ENCODE results near the gene CACNA1B.

Gene CACNA1B

GRCh38 chr9:138020120-138020794 is 142.7 kb downstream of the CACNA1B start:
- no peak for TF ChIP-seq SUZ12 (IDR thresholded peaks at IDR 0.05; ENCODE audit: extremely low read depth, insufficient read depth, insufficient read length)
- TF ChIP-seq ZNF274 (IDR thresholded peaks at IDR 0.05; ENCODE audit: low read depth, low read length) = no peak
- TF ChIP-seq YY1 (IDR thresholded peaks at IDR 0.05; ENCODE audit: insufficient read depth, insufficient read length) = no peak
- no peak for DNase-seq (ENCODE audit: low read depth, low spot score)
- Histone ChIP-seq H3K27me3 (ENCODE audit: insufficient read depth, insufficient read length) (no peaks in the 10 kb centered on the region), H3K4me3 (ENCODE audit: insufficient read length, low read depth) (no peak overlapping the region), H3K9ac (ENCODE audit: insufficient read length, low read depth) (no peak overlapping the region), H3K9me3 (ENCODE audit: insufficient read depth, low read length) (no peaks in the 10 kb centered on the region), H3K4me1 (ENCODE audit: insufficient read depth, insufficient read length) (peaks cover 13% of the 10 kb centered on the region), H3K36me3 (ENCODE audit: insufficient read depth, insufficient read length, low read length) (peaks cover 19% of the 10 kb centered on the region)

GRCh38 chr9:138020795-138021182 is 143.2 kb downstream of the CACNA1B start:
- TF ChIP-seq ZNF274 (IDR thresholded peaks at IDR 0.05; ENCODE audit: low read depth, low read length) (no peak), YY1 (IDR thresholded peaks at IDR 0.05; ENCODE audit: insufficient read depth, insufficient read length) (no peak), SUZ12 (IDR thresholded peaks at IDR 0.05; ENCODE audit: extremely low read depth, insufficient read depth, insufficient read length) (no peak)
- DNase-seq (ENCODE audit: low read depth, low spot score) = no peak
- H3K36me3 ChIP-seq (ENCODE audit: insufficient read depth, insufficient read length, low read length) = peaks cover 19% of the 10 kb centered on the region

GRCh38 chr9:138021251-138022056 is 143.9 kb downstream of the CACNA1B start:
- peaks cover 9% of the 10 kb centered on the region for H3K4me1 ChIP-seq (ENCODE audit: insufficient read depth, insufficient read length)
- no peaks in the 10 kb centered on the region for H3K27me3 ChIP-seq (ENCODE audit: insufficient read depth, insufficient read length)
- no peaks in the 10 kb centered on the region for H3K9me3 ChIP-seq (ENCODE audit: insufficient read depth, low read length)
- no peak overlapping the region for H3K4me3 ChIP-seq (ENCODE audit: insufficient read length, low read depth)
- no peak for TF ChIP-seq SUZ12 (IDR thresholded peaks at IDR 0.05; ENCODE audit: extremely low read depth, insufficient read depth, insufficient read length)
- TF ChIP-seq ZNF274 (IDR thresholded peaks at IDR 0.05; ENCODE audit: low read depth, low read length) = no peak
- no peak for TF ChIP-seq YY1 (IDR thresholded peaks at IDR 0.05; ENCODE audit: insufficient read depth, insufficient read length)
- no peak overlapping the region for H3K9ac ChIP-seq (ENCODE audit: insufficient read length, low read depth)
- DNase-seq (ENCODE audit: low read depth, low spot score) = no peak
- peaks cover 20% of the 10 kb centered on the region for H3K36me3 ChIP-seq (ENCODE audit: insufficient read depth, insufficient read length, low read length)

More at GRCh38 chr9:138020795-138021182, 143.2 kb downstream of the CACNA1B start:
- Histone ChIP-seq H3K27me3 (ENCODE audit: insufficient read depth, insufficient read length) (no peaks in the 10 kb centered on the region), H3K9ac (ENCODE audit: insufficient read length, low read depth) (no peak overlapping the region), H3K4me1 (ENCODE audit: insufficient read depth, insufficient read length) (peaks cover 10% of the 10 kb centered on the region), H3K4me3 (ENCODE audit: insufficient read length, low read depth) (no peak overlapping the region), H3K9me3 (ENCODE audit: insufficient read depth, low read length) (no peaks in the 10 kb centered on the region)

GRCh38 chr9:138022121-138022741 is 144.6 kb downstream of the CACNA1B start:
- peak; percentile 18 for DNase-seq (ENCODE audit: low read depth, low spot score)
- H3K36me3 ChIP-seq (ENCODE audit: insufficient read depth, insufficient read length, low read length) = peaks cover 18% of the 10 kb centered on the region
- no peak overlapping the region for H3K4me3 ChIP-seq (ENCODE audit: insufficient read length, low read depth)
- no peak for TF ChIP-seq SUZ12 (IDR thresholded peaks at IDR 0.05; ENCODE audit: extremely low read depth, insufficient read depth, insufficient read length)
- TF ChIP-seq ZNF274 (IDR thresholded peaks at IDR 0.05; ENCODE audit: low read depth, low read length) = no peak
- no peak for TF ChIP-seq YY1 (IDR thresholded peaks at IDR 0.05; ENCODE audit: insufficient read depth, insufficient read length)
- no peaks in the 10 kb centered on the region for H3K27me3 ChIP-seq (ENCODE audit: insufficient read depth, insufficient read length)
- H3K4me1 ChIP-seq (ENCODE audit: insufficient read depth, insufficient read length) = peaks cover 9% of the 10 kb centered on the region
- no peak overlapping the region for H3K9ac ChIP-seq (ENCODE audit: insufficient read length, low read depth)
- no peaks in the 10 kb centered on the region for H3K9me3 ChIP-seq (ENCODE audit: insufficient read depth, low read length)

GRCh38 chr9:138022756-138023393 is 145.3 kb downstream of the CACNA1B start:
- Histone ChIP-seq H3K4me1 (ENCODE audit: insufficient read depth, insufficient read length) (peaks cover 9% of the 10 kb centered on the region), H3K9me3 (ENCODE audit: insufficient read depth, low read length) (no peaks in the 10 kb centered on the region), H3K36me3 (ENCODE audit: insufficient read depth, insufficient read length, low read length) (peaks cover 18% of the 10 kb centered on the region), H3K27me3 (ENCODE audit: insufficient read depth, insufficient read length) (no peaks in the 10 kb centered on the region), H3K4me3 (ENCODE audit: insufficient read length, low read depth) (no peak overlapping the region), H3K9ac (ENCODE audit: insufficient read length, low read depth) (no peak overlapping the region)
- DNase-seq (ENCODE audit: low read depth, low spot score) = no peak
- no peak for TF ChIP-seq SUZ12 (IDR thresholded peaks at IDR 0.05; ENCODE audit: extremely low read depth, insufficient read depth, insufficient read length)
- TF ChIP-seq ZNF274 (IDR thresholded peaks at IDR 0.05; ENCODE audit: low read depth, low read length) = no peak
- no peak for TF ChIP-seq YY1 (IDR thresholded peaks at IDR 0.05; ENCODE audit: insufficient read depth, insufficient read length)

GRCh38 chr9:138023394-138024124 is 146.0 kb downstream of the CACNA1B start:
- Histone ChIP-seq H3K27me3 (ENCODE audit: insufficient read depth, insufficient read length) (no peaks in the 10 kb centered on the region), H3K9ac (ENCODE audit: insufficient read length, low read depth) (no peak overlapping the region), H3K4me1 (ENCODE audit: insufficient read depth, insufficient read length) (peaks cover 9% of the 10 kb centered on the region), H3K36me3 (ENCODE audit: insufficient read depth, insufficient read length, low read length) (peaks cover 18% of the 10 kb centered on the region), H3K4me3 (ENCODE audit: insufficient read length, low read depth) (no peak overlapping the region), H3K9me3 (ENCODE audit: insufficient read depth, low read length) (peaks cover 3% of the 10 kb centered on the region)
- no peak for DNase-seq (ENCODE audit: low read depth, low spot score)
- no peak for TF ChIP-seq ZNF274 (IDR thresholded peaks at IDR 0.05; ENCODE audit: low read depth, low read length)
- no peak for TF ChIP-seq YY1 (IDR thresholded peaks at IDR 0.05; ENCODE audit: insufficient read depth, insufficient read length)
- TF ChIP-seq SUZ12 (IDR thresholded peaks at IDR 0.05; ENCODE audit: extremely low read depth, insufficient read depth, insufficient read length) = no peak
